Prostate gland (tissue), 2 donors: ENCODE data around the gene CTBP1. TPM values are rescaled to one million over a fixed set of nuclear protein-coding genes. Genes with fewer than 3 reads are reported as not detected.

Experiments
- DNase-seq: peaks from one replicate; pipeline ENCODE4 v3.0.0-alpha.2; 2019; ENCODE audit warnings: low spot score
- H3K27ac ChIP-seq, 2 donors: fragments of 200-600 bp; sonication (generic); 2 replicates each; pipeline ENCODE4 v1.5.1; 2017 to 2019
- H3K27me3 ChIP-seq: fragments of 200-600 bp; sonication (generic); replicated peaks from 2 replicates; pipeline ENCODE4 v1.5.1; 2019; ENCODE audit not compliant: insufficient read depth
- H3K36me3 ChIP-seq, 2 donors: fragments of 200-600 bp; sonication (generic); 1 replicate in 1 of 2; 2 replicates in 1 of 2; pipeline versions ENCODE4 v1.5.1 to v1.8.1; 2017 to 2019
- H3K4me1 ChIP-seq: fragments of 200-600 bp; sonication (generic); replicated peaks from 2 replicates; pipeline ENCODE4 v1.5.1; 2019
- H3K4me3 ChIP-seq, 2 donors: fragments of 200-600 bp; sonication (generic); 2 replicates each; pipeline ENCODE4 v1.5.1; 2017 to 2019
- H3K9me3 ChIP-seq: fragments of 200-600 bp; sonication (generic); 2 replicates; pipeline ENCODE4 v1.5.1; 2017
- POLR2A ChIP-seq: fragments of 450-650 bp; IDR thresholded peaks from one replicate; pipeline ENCODE4 v1.6.1; 2016; ENCODE audit warnings: antibody characterized with exemption, mild to moderate bottlenecking
- POLR2AphosphoS5 ChIP-seq: sonication (generic); formaldehyde crosslinking; IDR thresholded peaks from one replicate; pipeline ENCODE4 v1.6.1; 2017; ENCODE audit warnings: antibody characterized with exemption
- WGBS: methylation state at CpG from one replicate; pipeline ENCODE4 v1.1.5; 2018; 5-methylcytosine and 5-hydroxymethylcytosine counted together
- intact Hi-C: fragments of 100-400 bp; cut with DNase I; formaldehyde crosslinking; loops from one replicate; pipeline ENCODE4 v1.14.2; 2022
- total RNA-seq, 2 donors: library from RNA; depleted of rRNA; stranded (reverse); fragments of >200 nt; gene quantifications; one replicate each; pipeline ENCODE4 v1.1.0, GENCODE V29; 2016
- TF ChIP-seq, protein P1 (sequence below), 4 experiments: fragments of 200-600 bp in 2 of 4; fragments of 450-650 bp in 2 of 4; sonication (generic) in 2 of 4; IDR thresholded peaks; 1 replicate in 3 of 4; 2 replicates in 1 of 4; pipeline ENCODE4 v1.5.1; 2016 to 2019; ENCODE audit warnings: antibody characterized with exemption in 4 of 4, mild to moderate bottlenecking in 2 of 4, moderate library complexity in 2 of 4

Gene CTBP1
- total RNA-seq, 2 donors from 2014 or later: 173 to 264 TPM

DNA sequence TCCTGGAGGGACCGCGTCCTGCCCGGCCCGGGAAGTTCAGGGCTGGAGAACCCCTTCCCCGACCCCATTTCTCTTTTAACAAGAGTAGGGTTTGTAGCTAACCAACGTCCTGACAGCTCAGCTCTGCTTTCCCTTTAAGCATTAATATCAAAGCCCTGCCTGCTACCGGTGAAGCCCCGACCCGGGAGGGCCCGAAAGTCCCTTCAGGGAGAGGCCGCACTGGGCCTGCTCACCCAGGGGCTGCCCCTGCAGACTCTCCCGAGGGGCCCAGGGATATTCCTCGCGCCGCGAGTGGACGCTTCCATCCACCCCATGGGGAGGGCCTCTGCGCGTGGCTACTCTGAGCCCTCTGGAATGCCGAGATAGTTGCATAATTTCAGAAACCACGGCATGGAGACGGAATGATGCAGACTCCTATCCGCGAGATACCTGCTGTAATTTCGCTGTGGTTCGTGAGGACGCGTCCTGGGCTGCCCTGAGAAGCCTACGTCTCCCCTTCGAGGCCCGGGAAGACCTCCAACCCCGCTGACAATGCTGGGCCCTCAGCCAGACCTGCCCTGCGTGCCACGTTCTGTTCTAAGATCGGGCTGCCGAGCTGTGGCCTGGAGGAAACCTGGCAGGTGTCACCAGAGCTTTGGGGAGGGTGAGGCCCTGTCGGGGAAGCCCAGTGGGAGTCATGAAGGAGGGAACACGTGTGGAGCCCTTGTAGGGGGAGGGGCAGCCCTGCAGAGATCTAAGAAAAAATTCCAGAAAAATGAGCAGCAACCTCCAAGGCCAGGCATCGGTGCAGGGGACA, 999 bp upstream of the CTBP1 start:
- peak overlapping the region; percentile 94 to 97 for H3K27ac ChIP-seq
- H3K4me3 ChIP-seq: peak overlapping the region; percentile 65 to 92
- intact Hi-C loops: loop anchor here (1.0 to 2.0 kb wide), 2 partner anchors 83 to 96 kb away; no protein-coding TSS in a partner anchor
- H3K9me3 ChIP-seq: no peaks in the 10 kb centered on the region
- no peak for DNase-seq
- peaks cover 31% of the 10 kb centered on the region for H3K4me1 ChIP-seq
- no peaks in the 10 kb centered on the region for H3K36me3 ChIP-seq
- no peaks in the 10 kb centered on the region for H3K27me3 ChIP-seq
- 21% methylated on average over 39 of the region's 39 CpGs for WGBS
- TF ChIP-seq, protein P1, sequence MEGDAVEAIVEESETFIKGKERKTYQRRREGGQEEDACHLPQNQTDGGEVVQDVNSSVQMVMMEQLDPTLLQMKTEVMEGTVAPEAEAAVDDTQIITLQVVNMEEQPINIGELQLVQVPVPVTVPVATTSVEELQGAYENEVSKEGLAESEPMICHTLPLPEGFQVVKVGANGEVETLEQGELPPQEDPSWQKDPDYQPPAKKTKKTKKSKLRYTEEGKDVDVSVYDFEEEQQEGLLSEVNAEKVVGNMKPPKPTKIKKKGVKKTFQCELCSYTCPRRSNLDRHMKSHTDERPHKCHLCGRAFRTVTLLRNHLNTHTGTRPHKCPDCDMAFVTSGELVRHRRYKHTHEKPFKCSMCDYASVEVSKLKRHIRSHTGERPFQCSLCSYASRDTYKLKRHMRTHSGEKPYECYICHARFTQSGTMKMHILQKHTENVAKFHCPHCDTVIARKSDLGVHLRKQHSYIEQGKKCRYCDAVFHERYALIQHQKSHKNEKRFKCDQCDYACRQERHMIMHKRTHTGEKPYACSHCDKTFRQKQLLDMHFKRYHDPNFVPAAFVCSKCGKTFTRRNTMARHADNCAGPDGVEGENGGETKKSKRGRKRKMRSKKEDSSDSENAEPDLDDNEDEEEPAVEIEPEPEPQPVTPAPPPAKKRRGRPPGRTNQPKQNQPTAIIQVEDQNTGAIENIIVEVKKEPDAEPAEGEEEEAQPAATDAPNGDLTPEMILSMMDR (IDR thresholded peaks at IDR 0.05): no peak
- TF ChIP-seq POLR2AphosphoS5 (no peak), POLR2A (no peak)

DNA sequence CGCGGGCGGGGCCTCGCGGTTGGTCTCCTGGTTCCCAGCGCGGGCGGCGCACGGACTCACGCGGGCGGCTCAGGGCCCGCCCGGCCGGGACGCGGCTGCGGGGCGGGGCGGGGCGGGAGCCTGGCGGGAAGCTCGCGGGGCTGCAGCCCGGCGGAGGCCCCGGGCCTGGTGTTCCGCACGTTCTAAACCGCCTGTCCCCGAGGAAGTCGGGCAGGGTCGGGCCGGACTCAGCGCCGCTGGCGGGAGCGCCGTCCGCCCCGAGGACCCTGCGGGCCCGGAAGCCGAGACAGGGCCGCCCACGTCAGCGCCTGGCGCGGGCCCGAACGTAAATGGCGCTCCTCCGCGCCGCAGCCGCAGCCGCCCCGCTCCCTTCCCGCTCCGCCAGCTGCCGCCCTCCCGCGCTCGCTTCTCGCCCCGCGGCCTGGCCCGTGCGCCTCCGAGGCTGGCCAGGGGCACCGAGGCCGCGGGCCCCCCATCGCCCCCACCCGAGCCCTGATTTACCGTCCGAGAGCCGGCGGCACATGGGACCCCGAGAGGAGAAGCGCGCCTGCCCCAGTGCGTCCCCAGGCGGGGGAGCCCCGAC, 309 bp upstream of the CTBP1 start:
- intact Hi-C loops: loop anchor here (1.0 to 2.0 kb wide), 2 partner anchors 82 to 97 kb away; no protein-coding TSS in a partner anchor
- H3K36me3 ChIP-seq: no peaks in the 10 kb centered on the region
- peak overlapping the region; percentile 94 to 97 for H3K27ac ChIP-seq
- peak; percentile 86 for DNase-seq
- no peaks in the 10 kb centered on the region for H3K27me3 ChIP-seq
- H3K4me1 ChIP-seq: peaks cover 37% of the 10 kb centered on the region
- peak overlapping the region; percentile 65 to 92 for H3K4me3 ChIP-seq
- TF ChIP-seq, protein P1 (IDR thresholded peaks at IDR 0.05): no peak
- TF ChIP-seq POLR2A: peak; percentile 63
- under 1% methylated on average over 69 of the region's 86 CpGs for WGBS
- H3K9me3 ChIP-seq: no peaks in the 10 kb centered on the region

GRCh38 chr4:1247864-1248244, 1.1 kb downstream of the CTBP1 start:
- TF ChIP-seq, protein P1 (IDR thresholded peaks at IDR 0.05): peak in 1 of 4 experiments; percentile 6
- TF ChIP-seq POLR2AphosphoS5: no peak
- Histone ChIP-seq H3K27ac (peak overlapping the region; percentile 94 to 97), H3K9me3 (no peaks in the 10 kb centered on the region), H3K4me3 (peak overlapping the region; percentile 65 to 92), H3K27me3 (no peaks in the 10 kb centered on the region), H3K36me3 (no peaks in the 10 kb centered on the region), H3K4me1 (peaks cover 51% of the 10 kb centered on the region)
- WGBS: 1% methylated on average over 26 of the region's 40 CpGs
- intact Hi-C loops: loop anchor here (2.0 kb wide), 1 partner anchor 81 kb away; no protein-coding TSS in a partner anchor
- DNase-seq: peak; percentile 15

DNA sequence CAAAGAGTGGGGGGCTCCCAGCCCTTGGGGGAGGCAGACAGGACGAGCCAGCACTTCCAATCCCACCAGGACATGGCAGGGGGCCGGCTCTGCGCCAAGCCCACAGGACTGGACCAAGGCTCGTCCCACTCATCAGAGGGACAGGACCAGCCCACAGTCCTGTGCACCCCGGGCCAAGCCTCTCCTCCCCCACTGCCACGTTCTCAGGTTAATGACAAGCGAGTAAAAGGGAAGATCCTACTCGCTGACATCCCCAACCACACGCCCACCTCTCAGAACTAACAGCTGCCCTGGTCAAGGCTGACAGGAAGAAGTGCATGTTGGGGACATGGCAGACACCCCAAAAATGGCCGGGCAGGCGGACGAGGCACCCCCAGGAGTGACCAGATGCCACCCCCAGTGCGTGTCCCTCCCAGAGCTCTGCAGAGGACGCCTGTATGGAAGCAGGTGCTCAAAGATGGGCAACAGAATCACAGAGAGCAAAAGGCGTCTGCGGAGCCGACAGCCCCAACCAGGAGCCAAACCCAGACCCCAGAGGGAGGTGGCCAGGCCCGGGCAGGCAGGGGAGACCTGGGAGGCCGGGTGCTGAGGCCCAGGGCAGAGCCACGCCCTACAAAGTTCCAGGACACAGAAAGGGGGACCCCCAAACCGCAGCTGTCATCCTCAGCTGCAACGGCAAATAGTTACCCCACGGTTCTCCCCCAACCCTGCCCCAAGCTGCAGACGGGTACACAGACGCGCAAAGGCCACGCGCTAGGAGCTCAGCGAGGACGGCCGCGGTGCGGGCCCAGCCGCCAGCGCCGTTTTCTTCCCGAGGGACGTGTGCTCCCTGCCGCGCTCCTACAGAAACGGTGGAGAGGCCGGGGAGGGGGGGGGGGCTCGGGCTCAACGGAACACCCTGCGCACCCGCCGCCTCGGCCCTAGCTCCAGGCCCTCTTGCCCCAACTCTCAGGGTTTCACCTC, 1.7 kb downstream of the CTBP1 start:
- Histone ChIP-seq H3K27me3 (no peaks in the 10 kb centered on the region), H3K4me1 (peaks cover 52% of the 10 kb centered on the region), H3K36me3 (no peaks in the 10 kb centered on the region), H3K4me3 (peak overlapping the region; percentile 65 to 92), H3K9me3 (no peaks in the 10 kb centered on the region), H3K27ac (peak overlapping the region; percentile 94 to 97)
- 15% methylated on average over 19 of the region's 48 CpGs for WGBS
- intact Hi-C loops: no loop called here
- no peak for TF ChIP-seq POLR2AphosphoS5
- TF ChIP-seq POLR2A: no peak
- TF ChIP-seq, protein P1 (IDR thresholded peaks at IDR 0.05): no peak
- peak; percentile 4 for DNase-seq
